Measurements from ENCODE around the gene CCL13.
"Not testable (repeated sequence)": the region's sequence is repeated elsewhere in the genome, so short reads cannot be mapped to it uniquely, and the experiment has no call there.

CCL13 gene

DNA sequence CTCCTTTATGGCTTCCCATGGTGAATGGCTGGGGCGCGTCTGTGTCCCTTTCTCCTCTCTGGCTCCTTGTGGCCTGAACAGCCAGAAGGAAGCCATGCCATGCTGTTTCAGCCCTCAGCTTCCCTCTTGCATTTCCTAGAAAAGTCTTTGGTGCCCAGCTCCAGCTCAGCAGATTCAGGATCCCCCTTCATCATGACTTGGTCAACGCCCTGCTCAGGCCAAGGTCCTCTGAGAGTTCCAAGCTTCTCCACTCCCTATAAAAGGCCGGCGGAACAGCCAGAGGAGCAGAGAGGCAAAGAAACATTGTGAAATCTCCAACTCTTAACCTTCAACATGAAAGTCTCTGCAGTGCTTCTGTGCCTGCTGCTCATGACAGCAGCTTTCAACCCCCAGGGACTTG lies at the start of gene CCL13:
CCL13 (plus strand) TSS at position 287 of the 400 bp plus-strand sequence; CDS start at position 334, 47 bp downstream.
- DNase-seq (no peak), ATAC-seq (no peak)

DNA sequence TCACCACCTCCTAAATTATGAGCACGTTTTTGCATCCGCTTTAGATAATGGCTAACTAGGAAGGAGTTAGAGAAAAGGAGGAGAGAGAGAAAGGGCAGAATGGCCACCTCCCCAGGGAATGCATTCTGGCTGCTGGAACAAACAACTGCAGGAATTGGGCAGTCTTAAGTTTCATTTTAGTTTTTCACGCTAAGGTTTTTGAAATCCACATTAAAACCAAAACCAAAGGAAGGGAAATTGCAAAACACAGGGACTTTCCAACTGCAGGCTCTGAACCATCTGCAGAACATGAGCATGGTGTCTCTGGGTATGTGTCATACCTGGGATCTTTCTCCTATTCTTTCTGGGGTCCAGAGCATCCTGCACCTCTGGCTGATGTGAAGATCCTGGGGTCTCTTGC lies 49.2 kb upstream of the CCL13 start:
- ATAC-seq = no peak
- DNase-seq = no peak

DNA sequence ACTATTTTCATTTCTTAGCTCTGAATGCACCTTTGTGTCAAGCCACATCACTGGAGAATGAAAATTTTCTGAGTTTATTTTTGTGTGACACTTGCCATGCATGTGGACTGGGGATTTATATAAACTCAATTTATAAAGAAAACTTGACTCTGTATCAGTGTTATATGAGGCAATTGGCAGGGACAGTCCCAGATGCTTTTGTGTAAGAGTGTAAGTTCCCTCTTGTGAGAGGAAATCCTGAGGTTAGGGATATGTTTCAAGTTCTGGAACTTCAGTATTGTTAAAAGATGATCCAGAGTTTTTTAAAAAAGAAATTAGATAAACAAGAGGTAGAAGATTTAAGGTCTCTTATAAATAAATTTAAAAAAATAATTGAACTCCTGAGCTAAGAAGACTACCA lies 47.9 kb upstream of the CCL13 start:
- no peak for DNase-seq
- no peak for ATAC-seq

DNA sequence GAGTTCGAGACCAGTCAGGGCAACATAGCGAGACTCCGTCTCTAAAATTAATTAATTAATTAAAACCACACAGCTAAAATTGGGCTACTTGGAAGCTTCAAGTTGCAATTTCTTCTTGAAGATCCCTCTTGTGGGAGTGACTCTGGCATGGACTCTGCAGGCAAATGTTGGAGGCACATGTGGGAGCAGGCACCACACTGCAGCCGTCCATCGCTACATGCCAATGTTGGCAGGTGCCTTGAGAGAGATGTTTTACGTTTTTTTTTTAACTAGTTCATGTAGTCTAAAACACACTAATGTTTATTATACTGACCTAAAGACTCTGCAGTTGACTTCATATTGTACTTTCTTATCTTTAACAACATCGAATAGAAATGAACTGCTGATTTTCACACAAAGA lies 45.0 kb upstream of the CCL13 start:
- DNase-seq (no peak), ATAC-seq (no peak)

DNA sequence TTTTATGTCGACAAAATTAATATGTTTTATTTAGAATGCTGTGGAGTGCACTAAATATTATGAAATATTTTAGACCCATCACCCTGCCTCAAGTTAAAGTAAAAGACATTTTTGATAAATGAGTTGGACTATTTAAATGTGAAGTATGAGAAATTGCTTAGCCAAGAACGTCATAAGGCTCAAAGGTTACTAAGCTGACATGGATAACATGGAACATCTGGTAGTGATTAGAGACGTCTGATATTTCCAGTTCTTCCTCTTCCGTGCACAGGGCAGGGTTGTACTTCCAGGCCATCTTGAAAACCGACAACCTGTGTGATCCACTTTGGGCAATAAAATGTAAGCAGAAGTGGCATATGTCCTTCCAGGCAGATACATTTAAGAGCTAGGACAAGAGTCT lies 44.2 kb upstream of the CCL13 start:
- DNase-seq = no peak
- no peak for ATAC-seq

DNA sequence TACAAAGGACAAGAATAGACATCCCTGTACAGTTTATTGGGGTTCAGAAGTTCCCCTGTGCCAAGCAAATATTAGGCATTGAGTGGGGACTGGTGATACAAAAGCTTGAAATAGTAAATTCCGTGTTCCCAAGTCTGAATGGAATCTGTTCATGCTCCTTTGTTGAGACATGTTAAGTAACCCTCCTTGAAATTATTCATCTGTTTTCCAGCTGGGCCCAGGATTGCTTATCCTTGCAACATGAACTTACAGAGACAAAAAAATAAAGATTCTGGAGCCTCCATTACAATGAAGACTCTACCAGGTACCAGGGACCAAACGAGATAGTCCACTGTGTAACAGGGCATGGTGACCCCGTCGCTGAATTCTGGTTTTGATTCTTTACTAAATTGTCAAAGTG lies 43.1 kb upstream of the CCL13 start:
- DNase-seq = no peak

DNA sequence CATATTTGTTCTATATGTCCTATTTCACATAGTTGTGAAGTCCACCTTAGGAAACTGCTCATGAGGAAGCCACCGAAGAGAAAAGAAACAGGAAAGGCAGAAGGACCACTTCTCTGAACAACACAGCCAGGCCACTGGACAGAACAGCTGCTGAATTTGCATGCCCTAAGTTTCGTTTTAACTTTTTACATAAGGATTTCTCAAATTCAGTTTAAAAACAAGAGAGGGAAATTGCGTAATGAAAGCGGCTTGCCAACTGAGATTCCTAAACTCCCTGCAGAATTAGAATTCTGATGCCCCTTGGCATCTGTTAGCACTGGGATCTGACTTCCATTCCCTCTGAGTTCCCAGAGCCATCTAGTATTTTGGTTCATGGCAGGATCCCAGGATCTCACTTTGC lies 42.0 kb upstream of the CCL13 start:
- DNase-seq (no peak), ATAC-seq (no peak)

More for the DNA sequence above, 43.1 kb upstream of the CCL13 start:
- no peak for ATAC-seq

DNA sequence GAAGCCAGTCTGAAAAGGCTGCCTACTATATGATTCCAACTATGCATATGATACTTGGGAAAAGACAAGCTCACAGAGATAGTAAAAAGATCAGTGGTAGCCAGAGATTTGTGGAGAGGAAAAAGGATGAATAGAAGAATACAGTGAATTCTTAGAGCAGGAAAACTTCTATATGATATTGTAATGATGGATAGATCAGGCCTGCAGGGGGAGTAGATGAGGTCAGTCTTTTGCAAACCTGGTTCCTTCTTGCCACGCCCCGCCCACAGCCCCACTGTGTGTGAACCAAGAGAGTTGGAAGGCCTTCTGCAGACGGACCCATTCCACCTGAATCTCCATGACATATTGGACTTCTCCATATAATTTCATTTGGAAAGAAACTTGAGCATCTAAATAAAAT lies 37.8 kb upstream of the CCL13 start:
- DNase-seq = peak; percentile 12
- no peak for ATAC-seq

DNA sequence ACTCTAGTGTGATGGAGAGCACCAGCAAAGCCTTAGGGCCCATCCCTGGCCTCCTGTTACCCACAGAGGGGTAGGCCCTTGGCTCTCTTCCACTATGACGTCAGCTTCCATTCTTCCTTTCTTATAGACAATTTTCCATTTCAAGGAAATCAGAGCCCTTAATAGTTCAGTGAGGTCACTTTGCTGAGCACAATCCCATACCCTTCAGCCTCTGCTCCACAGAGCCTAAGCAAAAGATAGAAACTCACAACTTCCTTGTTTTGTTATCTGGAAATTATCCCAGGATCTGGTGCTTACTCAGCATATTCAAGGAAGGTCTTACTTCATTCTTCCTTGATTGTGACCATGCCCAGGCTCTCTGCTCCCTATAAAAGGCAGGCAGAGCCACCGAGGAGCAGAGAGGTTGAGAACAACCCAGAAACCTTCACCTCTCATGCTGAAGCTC lies 37.2 kb upstream of the CCL13 start, which contains the start of gene CCL8:
CCL8 (plus strand) TSS at position 397 of the 445 bp plus-strand sequence. CDS start 67 bp downstream, outside the sequence.
- ATAC-seq = no peak
- DNase-seq = no peak

DNA sequence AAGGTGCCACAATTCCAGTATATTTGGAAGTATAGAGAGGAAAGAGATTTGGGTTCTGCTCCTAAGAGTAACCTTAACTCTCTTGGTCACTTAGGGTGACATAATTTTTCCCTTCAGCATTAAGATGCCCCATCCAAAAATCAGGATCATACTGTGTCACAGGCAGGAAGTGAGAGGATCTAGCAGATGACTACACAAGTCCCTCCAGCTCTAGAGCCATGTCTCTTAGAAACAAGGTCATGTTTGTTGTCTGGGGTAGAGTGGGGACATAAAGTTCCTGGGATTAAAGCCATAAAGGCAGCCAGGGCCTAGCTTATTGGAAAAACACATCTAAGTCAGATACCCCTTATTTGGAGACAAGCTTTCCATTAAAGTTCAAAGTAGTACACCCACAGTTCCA lies 34.3 kb upstream of the CCL13 start:
- ATAC-seq (no peak), DNase-seq (no peak)

DNA sequence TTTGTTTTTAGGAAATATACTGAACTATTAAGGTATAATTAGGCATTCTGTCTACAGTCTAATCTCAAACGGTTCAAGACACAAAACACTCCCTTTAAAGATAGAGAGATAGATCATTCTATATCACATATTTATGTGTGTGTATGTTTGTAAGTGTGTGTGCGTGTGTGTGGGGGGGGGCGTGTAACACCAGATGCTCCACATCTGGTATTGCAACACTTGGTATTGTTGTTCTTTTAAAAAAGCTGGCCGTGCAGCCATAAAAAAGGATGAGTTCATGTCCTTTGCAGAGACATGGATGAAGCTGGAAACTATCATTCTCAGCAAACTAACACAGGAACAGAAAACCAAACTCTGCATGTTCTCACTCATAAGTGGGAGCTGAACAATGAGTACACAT lies 28.7 kb upstream of the CCL13 start:
- DNase-seq, ATAC-seq: not testable (repeated sequence)

DNA sequence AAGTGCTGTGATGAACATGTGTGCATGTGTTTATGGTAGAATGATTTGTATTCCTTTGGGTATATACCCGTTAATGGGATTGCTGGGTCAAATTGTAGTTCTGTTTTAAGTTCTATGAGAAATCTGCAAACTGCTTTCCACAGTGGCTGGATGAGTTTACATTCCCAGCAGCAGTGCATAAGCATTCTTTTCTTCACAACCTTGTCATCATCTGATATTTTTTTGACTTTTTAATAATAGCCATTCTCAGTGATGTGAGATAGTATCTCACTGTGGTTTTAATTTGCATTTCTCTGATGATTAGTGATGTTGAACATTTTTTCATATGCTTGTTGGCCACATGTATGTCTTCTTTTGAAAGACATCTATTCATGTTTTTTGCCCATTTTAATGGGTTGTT lies 18.6 kb upstream of the CCL13 start:
- DNase-seq (no peak), ATAC-seq (no peak)

DNA sequence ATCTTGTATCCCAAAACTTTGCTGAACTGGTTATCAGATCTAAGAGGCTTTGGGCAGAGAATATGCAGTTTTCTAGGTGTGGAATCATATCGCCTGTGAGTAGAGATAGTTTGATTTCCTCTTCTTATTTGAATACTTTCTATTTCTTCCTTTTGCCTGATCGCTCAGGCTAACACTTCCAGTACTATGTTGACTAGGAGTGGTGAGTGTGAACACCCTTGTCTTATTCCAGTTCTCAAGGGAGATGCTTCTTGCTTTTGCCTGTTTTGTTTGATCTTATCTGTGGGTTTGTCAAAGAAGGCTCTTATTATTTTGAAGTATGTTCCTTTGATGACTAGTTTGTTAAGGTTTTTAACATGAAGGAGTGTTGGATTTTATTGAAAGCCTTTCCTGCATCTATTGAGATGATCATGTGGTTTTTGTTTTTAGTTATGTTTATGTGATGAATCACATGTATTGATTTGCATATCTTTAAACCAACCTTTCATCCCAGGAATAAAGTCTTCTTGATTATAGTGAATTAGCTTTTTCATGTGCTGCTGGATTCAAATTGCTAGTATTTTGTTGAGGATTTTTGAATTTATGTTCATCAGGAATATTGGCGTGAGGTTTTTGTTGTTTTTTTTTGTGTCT lies 17.0 kb upstream of the CCL13 start:
- DNase-seq = no peak
- no peak for ATAC-seq

DNA sequence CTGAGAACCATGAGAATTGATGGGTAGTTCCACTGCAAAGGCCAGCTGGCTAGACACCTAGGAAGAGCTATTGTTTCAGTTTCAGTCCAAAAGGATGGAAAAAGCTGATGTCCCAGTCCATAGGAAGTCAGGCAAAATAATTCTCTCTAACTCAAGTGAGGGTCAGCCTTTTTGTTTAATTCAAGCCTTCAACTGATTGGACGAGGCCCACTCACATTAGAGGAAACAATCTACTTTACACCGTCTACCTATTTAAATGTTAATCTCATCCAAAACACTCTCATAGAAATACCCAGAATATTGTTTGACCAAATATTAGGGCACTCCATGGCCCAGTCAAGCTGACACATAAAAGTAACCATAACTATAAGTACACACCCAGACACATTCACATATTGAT lies 14.4 kb upstream of the CCL13 start:
- DNase-seq (no peak), ATAC-seq (no peak)

DNA sequence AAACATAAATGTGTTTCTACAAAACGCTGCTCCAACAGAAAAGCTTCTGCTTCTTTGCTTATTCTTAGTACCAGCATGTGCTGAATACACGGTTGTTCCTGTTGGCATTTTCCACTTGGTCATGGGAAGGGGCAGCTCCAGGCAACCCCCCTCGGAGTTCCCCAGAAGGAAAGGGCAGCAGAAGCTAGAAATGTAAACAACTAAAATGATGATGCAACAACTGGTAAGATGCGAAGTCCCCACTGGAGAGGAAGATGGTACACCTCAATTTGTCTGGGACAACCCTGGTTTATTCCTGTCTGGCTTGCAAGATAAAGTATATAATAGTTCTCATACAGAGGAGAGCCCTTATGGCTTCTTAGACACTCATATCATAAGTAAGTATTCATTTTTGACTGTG lies 9.2 kb upstream of the CCL13 start:
- ATAC-seq (no peak), DNase-seq (no peak)

DNA sequence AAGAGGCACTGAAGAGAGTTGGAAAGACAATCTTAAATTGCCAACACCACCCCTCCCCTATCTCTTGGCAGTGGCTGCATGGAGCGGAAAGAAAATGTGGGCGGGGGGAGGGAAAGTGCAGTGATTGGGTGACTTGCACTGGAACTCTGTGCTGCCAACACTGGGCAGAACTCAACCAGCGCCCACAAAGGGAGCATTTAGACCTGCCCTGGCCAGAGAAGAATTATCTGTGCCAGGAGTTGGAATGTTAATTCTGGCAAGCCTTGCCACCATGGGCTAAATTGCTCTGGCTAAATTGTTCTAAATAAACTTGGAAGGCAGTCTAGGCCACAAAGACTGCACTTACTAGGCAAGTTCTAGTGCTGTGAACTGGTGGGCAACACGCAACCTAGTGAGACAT lies 6.5 kb upstream of the CCL13 start:
- DNase-seq (no peak), ATAC-seq (no peak)

DNA sequence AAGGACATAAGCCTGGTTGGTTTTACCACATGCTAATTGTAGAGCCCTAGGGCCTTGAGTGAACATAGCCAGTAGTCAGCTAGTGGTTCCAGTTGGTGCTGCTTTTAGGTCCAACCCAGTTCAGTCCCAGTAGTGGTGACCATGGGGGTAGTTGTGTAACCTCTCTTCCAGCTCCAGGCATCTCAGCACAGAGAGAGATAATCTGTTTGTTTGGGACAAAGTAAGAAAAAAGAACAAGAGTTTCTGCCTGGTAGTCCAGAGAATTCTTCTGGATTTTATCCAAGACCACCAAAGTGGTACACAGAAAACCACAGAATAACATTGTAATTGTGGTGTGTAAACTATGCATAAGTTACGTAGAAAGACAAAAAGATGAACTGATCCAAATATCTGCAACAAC lies 5.2 kb upstream of the CCL13 start:
- no peak for DNase-seq
- no peak for ATAC-seq

DNA sequence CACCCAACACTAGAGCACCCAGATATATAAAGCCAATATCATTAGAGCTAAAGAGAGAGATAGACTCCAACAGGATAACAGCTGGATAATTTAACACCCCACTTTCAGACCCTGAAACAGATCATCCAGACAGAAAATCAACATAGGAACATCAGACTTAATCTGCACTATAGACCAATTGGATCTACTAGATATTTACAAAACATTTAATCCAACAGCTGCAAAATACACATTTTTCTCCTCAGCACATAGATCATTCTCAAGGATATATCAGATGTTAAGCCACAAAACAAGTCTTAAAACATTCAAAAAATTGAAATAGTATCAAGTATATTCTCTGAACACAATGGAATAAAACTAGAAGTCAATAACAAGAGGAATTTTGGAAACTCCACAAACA lies 4.1 kb upstream of the CCL13 start:
- DNase-seq (no peak), ATAC-seq (no peak)

DNA sequence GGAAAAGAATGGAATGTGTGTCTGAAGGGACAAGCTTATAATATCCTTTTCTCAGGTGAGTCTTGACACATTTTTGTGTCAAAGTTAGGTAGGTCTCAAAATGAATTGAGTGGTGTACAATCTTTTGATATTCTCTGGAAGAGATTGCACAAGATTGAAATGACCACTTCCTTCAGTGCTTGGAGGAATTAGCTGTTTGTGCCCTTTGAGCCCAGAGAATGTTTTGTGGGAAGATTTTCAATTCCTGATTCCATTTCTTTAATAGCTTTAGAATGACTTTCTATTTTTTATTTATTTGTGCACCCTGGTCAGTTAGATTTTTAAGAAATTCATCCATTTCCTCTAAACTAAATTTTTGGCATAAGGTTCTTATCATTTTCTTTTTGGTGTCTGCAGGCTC lies 1.6 kb upstream of the CCL13 start:
- no peak for DNase-seq

DNA sequence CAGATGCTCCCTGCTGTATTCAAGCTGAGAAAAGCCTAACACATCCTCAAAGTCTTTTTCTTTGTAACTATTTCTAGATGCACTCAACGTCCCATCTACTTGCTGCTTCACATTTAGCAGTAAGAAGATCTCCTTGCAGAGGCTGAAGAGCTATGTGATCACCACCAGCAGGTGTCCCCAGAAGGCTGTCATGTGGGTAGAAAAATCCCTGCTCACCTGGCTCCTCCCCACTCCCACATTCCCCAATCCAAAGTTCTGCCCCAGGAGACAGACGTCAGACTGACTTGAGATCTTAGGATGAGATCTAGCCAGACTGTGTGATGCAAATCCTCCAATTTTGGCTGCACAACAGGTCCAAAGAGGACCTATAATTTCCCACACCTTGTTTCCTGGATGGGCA lies 1.1 kb downstream of the CCL13 start:
- DNase-seq = no peak
- ATAC-seq = no peak

More for the DNA sequence above, 1.6 kb upstream of the CCL13 start:
- ATAC-seq = no peak

DNA sequence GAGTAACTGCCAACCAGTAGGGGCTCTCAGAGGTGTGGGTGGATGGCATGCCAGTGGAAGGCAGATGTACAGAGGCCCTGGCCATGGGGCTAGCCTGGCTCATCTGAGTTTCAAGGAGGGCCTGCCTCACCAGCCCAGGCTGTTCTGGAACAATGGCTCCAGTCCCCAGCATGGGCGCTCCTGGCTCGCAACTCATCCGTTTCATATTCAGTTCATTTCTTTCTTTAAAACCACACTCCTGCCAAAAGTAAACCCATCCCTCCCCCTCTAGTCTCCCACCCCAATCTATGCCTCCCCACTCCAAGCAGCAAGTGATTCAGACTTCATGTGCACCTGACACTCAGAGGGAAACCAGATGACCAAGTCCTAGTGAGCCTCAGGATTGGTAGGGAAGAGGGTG lies 2.4 kb downstream of the CCL13 start:
- no peak for DNase-seq
- no peak for ATAC-seq

DNA sequence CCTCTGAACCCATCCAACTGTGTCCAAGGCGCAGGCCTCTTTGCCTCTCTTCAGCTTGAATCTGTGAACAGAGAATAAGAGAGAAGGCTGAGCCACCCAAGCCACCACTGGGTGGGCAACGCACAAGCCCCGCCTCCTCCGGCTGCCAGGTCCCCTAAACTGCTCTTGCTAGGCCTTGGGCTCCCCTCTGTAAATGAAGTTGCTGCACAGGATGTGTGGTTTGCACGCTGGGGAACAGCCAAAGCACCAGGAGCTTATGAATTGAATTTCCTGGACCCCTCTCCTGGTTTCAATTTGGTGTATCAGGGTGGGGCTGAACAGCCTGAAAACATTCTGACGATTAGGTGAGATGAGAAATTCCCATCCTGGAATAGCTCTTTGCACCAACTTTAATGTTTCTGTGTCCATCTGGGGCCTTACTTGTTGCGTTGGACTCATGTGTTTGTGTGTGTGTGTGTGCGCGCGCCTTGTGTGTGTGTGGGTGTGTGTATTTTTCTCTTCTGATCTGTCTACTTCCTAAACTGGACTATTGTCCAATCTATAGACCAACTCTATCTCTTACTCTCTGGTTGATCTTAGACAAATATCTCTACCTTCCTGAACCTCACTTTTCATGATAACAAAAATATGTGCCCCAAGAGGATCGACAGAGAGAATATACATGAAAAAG lies 4.5 kb downstream of the CCL13 start:
- ATAC-seq (no peak), DNase-seq (no peak)

DNA sequence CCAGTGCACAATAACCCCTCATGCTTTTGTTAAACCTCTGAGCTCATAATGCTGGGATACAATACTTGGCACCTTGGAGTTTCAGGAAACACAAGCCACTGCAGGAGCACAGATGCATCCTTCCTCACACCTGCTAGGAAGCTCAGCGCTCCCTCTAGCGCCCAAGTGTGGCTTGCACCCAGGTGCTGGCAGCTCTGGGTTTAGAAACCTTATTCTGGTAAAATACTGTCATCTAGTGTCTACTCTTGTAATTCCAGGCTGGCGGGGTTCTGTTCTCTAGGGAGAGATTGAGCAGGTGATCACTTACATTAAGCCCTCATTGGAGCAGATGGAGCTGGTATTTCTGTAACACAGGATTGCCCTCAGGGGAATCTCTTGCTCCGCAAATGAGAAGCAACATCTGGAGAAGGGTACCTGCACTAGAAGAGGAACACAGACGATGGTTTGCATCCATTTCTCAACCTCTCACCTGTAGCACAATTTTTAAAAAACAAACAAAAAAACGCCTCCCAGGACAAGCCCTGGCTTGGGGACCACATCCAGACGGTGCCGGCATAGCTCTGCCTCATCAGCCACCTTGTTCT lies 5.3 kb downstream of the CCL13 start:
- DNase-seq (peak; percentile 83), ATAC-seq (peak; percentile 62)

DNA sequence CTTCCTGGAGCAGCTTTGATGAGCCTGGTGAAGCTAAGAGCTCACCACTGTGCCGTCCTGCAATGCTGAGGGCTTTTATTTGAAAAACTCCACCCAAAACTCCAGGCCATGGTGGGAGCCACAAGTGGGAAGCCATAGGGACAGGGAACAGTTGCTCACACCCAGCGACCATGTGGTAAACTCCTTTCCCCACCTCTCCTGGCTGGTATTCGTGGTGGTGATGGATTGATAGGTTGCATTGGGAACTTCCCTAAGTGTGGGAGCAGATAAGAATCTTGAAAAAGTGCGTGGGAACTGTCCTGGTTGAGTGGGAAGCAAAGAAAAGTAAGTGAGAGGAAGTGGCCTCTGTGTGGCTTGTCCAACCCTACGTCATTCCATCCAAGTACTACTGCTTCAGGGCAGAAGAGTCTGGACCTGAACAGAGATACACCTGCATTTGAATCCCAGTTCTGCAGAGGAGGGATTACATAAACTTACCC lies 6.9 kb downstream of the CCL13 start, which contains the start of gene CCL1:
CCL1 (minus strand) TSS at position 51 of the 479 bp plus-strand sequence. CDS start 72 bp downstream, outside the sequence.
- ATAC-seq = no peak
- DNase-seq = no peak

Data from stimulated activated naive CD8-positive, alpha-beta T cell treated with anti-CD3 and anti-CD28 coated beads, Interleukin-15, Interleukin-2, amounts not matched to agents 100 U/mL and 50 U/mL, for 24 hours (primary cell).